Mammary epithelial cell (primary cell): Measurements from ENCODE around the gene PGBD5.

Source experiments
- EZH2 ChIP-seq: IDR thresholded peaks from 2 replicates; pipeline ENCODE4 v1.6.1; 2012; ENCODE audit warnings: low read length, inconsistent platforms, borderline replicate concordance
- TF ChIP-seq, protein P1 (sequence below), 2 donors: IDR thresholded peaks in 1 of 2; conservative IDR thresholded peaks in 1 of 2; 2 replicates each; pipeline ENCODE4 v1.5.1; 2011 to 2012; ENCODE audit warnings: inconsistent platforms in 2 of 2, low read length in 2 of 2, mild to moderate bottlenecking in 2 of 2, control low read depth in 1 of 2, low read depth in 1 of 2; ENCODE audit not compliant: insufficient read depth in 1 of 2; ENCODE audit errors: extremely low read depth in 1 of 2

DNA sequence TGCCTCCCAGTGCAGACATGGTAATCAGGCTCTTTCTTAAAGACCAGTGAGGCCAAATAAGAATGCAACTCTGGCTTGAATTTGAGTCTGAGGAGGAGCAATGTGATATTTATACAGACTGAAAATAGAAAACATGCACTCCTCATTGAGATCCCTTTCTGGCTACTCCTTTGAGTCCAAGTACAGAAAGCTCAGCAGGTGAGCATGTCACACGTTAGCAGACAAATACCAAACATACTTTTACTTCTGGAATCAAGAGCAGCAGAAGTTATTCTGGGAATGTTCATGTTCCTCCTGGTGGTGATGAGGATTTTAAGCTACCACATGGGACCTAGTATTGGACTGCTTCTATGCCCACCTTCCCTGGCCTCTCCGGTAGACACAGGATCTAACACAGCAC is 48.3 kb downstream of the PGBD5 start:
- TF ChIP-seq EZH2 = no peak
- TF ChIP-seq, protein P1, sequence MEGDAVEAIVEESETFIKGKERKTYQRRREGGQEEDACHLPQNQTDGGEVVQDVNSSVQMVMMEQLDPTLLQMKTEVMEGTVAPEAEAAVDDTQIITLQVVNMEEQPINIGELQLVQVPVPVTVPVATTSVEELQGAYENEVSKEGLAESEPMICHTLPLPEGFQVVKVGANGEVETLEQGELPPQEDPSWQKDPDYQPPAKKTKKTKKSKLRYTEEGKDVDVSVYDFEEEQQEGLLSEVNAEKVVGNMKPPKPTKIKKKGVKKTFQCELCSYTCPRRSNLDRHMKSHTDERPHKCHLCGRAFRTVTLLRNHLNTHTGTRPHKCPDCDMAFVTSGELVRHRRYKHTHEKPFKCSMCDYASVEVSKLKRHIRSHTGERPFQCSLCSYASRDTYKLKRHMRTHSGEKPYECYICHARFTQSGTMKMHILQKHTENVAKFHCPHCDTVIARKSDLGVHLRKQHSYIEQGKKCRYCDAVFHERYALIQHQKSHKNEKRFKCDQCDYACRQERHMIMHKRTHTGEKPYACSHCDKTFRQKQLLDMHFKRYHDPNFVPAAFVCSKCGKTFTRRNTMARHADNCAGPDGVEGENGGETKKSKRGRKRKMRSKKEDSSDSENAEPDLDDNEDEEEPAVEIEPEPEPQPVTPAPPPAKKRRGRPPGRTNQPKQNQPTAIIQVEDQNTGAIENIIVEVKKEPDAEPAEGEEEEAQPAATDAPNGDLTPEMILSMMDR (conservative IDR thresholded peaks at IDR 0.05 in 1 of 2, IDR thresholded peaks at IDR 0.05 in 1 of 2; ENCODE audit: extremely low read depth in 1 of 2, insufficient read depth in 1 of 2, low read depth in 1 of 2, low read length in 2 of 2) = no peak
